Measurements from ENCODE around the gene GPC3.
"Not testable (repeated sequence)": the region's sequence is repeated elsewhere in the genome, so short reads cannot be mapped to it uniquely, and the experiment has no call there.

The GPC3 gene

GRCh38 chrX:133638285-133638684 lies 347.1 kb downstream of the GPC3 start:
- DNase-seq = no peak

GRCh38 chrX:133637765-133638164 lies 347.6 kb downstream of the GPC3 start:
- no peak for DNase-seq

GRCh38 chrX:133636009-133636408 lies 349.4 kb downstream of the GPC3 start:
- no peak for DNase-seq

- no peak for DNase-seq
These were observed 351.0 kb downstream of the GPC3 start for GRCh38 chrX:133634416-133634815.

- no peak for DNase-seq
These were observed 351.4 kb downstream of the GPC3 start for GRCh38 chrX:133633950-133634349.

- no peak for DNase-seq
These were observed 352.2 kb downstream of the GPC3 start for GRCh38 chrX:133633162-133633561.

- DNase-seq = no peak
These were observed 355.0 kb downstream of the GPC3 start for GRCh38 chrX:133630362-133630761.

- DNase-seq = no peak
These were observed 357.7 kb downstream of the GPC3 start for GRCh38 chrX:133627673-133628072.

- DNase-seq = not testable (repeated sequence)
These were observed 364.0 kb downstream of the GPC3 start for GRCh38 chrX:133621384-133621783.

GRCh38 chrX:133611676-133612075 lies 373.7 kb downstream of the GPC3 start:
- DNase-seq = no peak

- no peak for DNase-seq
These were observed 375.3 kb downstream of the GPC3 start for GRCh38 chrX:133610056-133610455.

- DNase-seq = no peak
These were observed 376.2 kb downstream of the GPC3 start for GRCh38 chrX:133609166-133609565.

- no peak for DNase-seq
These were observed 377.0 kb downstream of the GPC3 start for GRCh38 chrX:133608406-133608805.

- DNase-seq = no peak
These were observed 377.7 kb downstream of the GPC3 start for GRCh38 chrX:133607419-133608348.

GRCh38 chrX:133606990-133607389 lies 378.4 kb downstream of the GPC3 start:
- DNase-seq = no peak

GRCh38 chrX:133604801-133605200 lies 380.6 kb downstream of the GPC3 start:
- DNase-seq = no peak

- no peak for DNase-seq
These were observed 382.5 kb downstream of the GPC3 start for GRCh38 chrX:133602881-133603280.

GRCh38 chrX:133601116-133601515 lies 384.3 kb downstream of the GPC3 start:
- DNase-seq = no peak

GRCh38 chrX:133600536-133600935 lies 384.9 kb downstream of the GPC3 start:
- no peak for DNase-seq

GRCh38 chrX:133598601-133599335 lies 386.6 kb downstream of the GPC3 start:
- no peak for DNase-seq

GRCh38 chrX:133594156-133594555 lies 391.2 kb downstream of the GPC3 start:
- DNase-seq = no peak

- no peak for DNase-seq
These were observed 391.9 kb downstream of the GPC3 start for GRCh38 chrX:133593531-133593930.

- DNase-seq = no peak
These were observed 394.5 kb downstream of the GPC3 start for GRCh38 chrX:133590703-133591505.
